IMR-90 (cell line): ENCODE measurements around the gene TMEM141. TPM values are rescaled to one million over a fixed set of nuclear protein-coding genes. Genes with fewer than 3 reads are reported as not detected.

Source experiments
- ATAC-seq: fragments of 200-7000 bp; cut with Tn5 transposase; 2 replicates; pipeline ENCODE4 v1.9.1; 2020; ENCODE audit warnings: low read depth, mild to moderate bottlenecking, moderate library complexity
- BruUV-seq: library from RNA; stranded (reverse); fragments of 400-500 nt; replicated peaks from 2 replicates; lab custom pipeline; 2021; lab: Mats Ljungman, UMichigan
- CTCF ChIA-PET: fragments of 300-600 bp; formaldehyde crosslinking; extraction: SDS; loops from one replicate; lab custom pipeline; 2021; ENCODE audit warnings: antibody characterized with exemption; lab: Yijun Ruan, JAX
- POLR2A ChIA-PET: fragments of 300-600 bp; sonication (Branson Sonifier 250); formaldehyde crosslinking; loops from one replicate; lab custom pipeline; 2022; ENCODE audit warnings: antibody characterized with exemption; ENCODE audit not compliant: unreplicated experiment; lab: Charles Lee
- DNase-seq: peaks from one replicate; pipeline ENCODE4 v3.0.0; 2013
- H2AFZ ChIP-seq: replicated peaks from 2 replicates; pipeline ENCODE3; 2013; ENCODE audit warnings: low read length, mild to moderate bottlenecking; ENCODE audit not compliant: poor library complexity
- H2AK5ac ChIP-seq: 2 replicates; pipeline ENCODE4 v1.6.1; 2013; ENCODE audit warnings: low read depth, low read length, inconsistent platforms
- H2AK9ac ChIP-seq: replicated peaks from 2 replicates; pipeline ENCODE3; 2013; ENCODE audit warnings: mild to moderate bottlenecking, low read depth, low read length, moderate library complexity; ENCODE audit not compliant: poor library complexity
- H2BK120ac ChIP-seq: 2 replicates; pipeline ENCODE4 v1.6.1; 2013; ENCODE audit warnings: low read depth, low read length, inconsistent platforms
- H2BK15ac ChIP-seq: 3 replicates; pipeline ENCODE4 v1.6.1; 2013; ENCODE audit warnings: low read depth, low read length, inconsistent platforms
- H2BK20ac ChIP-seq: 2 replicates; pipeline ENCODE4 v1.6.1; 2013; ENCODE audit warnings: low read depth, mild to moderate bottlenecking, inconsistent platforms, low read length, moderate library complexity
- H2BK5ac ChIP-seq: 2 replicates; pipeline ENCODE4 v1.6.1; 2013; ENCODE audit warnings: mild to moderate bottlenecking, low read depth, low read length, inconsistent platforms; ENCODE audit not compliant: poor library complexity, severe bottlenecking
- H3K14ac ChIP-seq: replicated peaks from 2 replicates; pipeline ENCODE4 v1.6.1; 2013; ENCODE audit warnings: low read depth, low read length, inconsistent platforms
- H3K18ac ChIP-seq: 2 replicates; pipeline ENCODE4 v1.6.1; 2013; ENCODE audit warnings: low read depth, low read length, control low read depth
- H3K23ac ChIP-seq: 2 replicates; pipeline ENCODE4 v1.6.1; 2013; ENCODE audit warnings: low read depth, low read length, inconsistent platforms
- H3K27ac ChIP-seq: 2 replicates; pipeline ENCODE4 v1.5.1; 2013; ENCODE audit warnings: mild to moderate bottlenecking, control low read depth, low read length; ENCODE audit not compliant: insufficient read depth
- H3K27me3 ChIP-seq: 2 replicates; pipeline ENCODE4 v1.6.1; 2013; ENCODE audit warnings: low read length; ENCODE audit not compliant: control insufficient read depth, insufficient read depth
- H3K36me3 ChIP-seq: 2 replicates; pipeline ENCODE4 v1.6.1; 2013; ENCODE audit warnings: low read length, mixed read lengths; ENCODE audit not compliant: control insufficient read depth, insufficient read depth
- H3K4ac ChIP-seq: 2 replicates; pipeline ENCODE4 v1.6.1; 2013; ENCODE audit warnings: low read depth, low read length, inconsistent platforms
- H3K4me1 ChIP-seq: 2 replicates; pipeline ENCODE4 v1.6.1; 2013; ENCODE audit warnings: low read length, mixed read lengths; ENCODE audit not compliant: control insufficient read depth, insufficient read depth
- H3K4me2 ChIP-seq: 2 replicates; pipeline ENCODE4 v1.6.1; 2013; ENCODE audit warnings: low read depth, mild to moderate bottlenecking, control low read depth, low read length, moderate library complexity
- H3K4me3 ChIP-seq: 2 replicates; pipeline ENCODE4 v1.5.1; 2013; ENCODE audit warnings: low read depth, mild to moderate bottlenecking, control low read depth, low read length, moderate library complexity; ENCODE audit not compliant: insufficient read depth
- H3K56ac ChIP-seq: 2 replicates; pipeline ENCODE4 v1.6.1; 2013; ENCODE audit warnings: low read length, inconsistent platforms; ENCODE audit not compliant: insufficient read depth; ENCODE audit errors: extremely low read depth
- H3K79me1 ChIP-seq, 2 experiments: 2 replicates each; pipeline ENCODE4 v1.6.1; 2013; ENCODE audit warnings: low read length in 2 of 2, inconsistent platforms in 1 of 2, low read depth in 1 of 2
- H3K9ac ChIP-seq: 2 replicates; pipeline ENCODE4 v1.6.1; 2013; ENCODE audit warnings: low read depth, low read length, control low read depth
- H3K9me1 ChIP-seq: 2 replicates; pipeline ENCODE4 v1.6.1; 2013; ENCODE audit warnings: low read length, inconsistent platforms; ENCODE audit not compliant: insufficient read depth
- H3K9me3 ChIP-seq: 2 replicates; pipeline ENCODE4 v1.6.1; 2013; ENCODE audit warnings: low read length; ENCODE audit not compliant: control insufficient read depth, insufficient read depth
- H4K20me1 ChIP-seq: 2 replicates; pipeline ENCODE4 v1.6.1; 2013; ENCODE audit warnings: low read length, inconsistent platforms; ENCODE audit not compliant: insufficient read depth
- H4K5ac ChIP-seq: 2 replicates; pipeline ENCODE4 v1.6.1; 2013; ENCODE audit warnings: mild to moderate bottlenecking, low read depth, low read length, control low read depth
- H4K8ac ChIP-seq, 2 experiments: 2 replicates each; pipeline ENCODE4 v1.6.1; 2013; ENCODE audit warnings: low read depth in 2 of 2, low read length in 2 of 2, control low read depth in 1 of 2, inconsistent platforms in 1 of 2
- H4K91ac ChIP-seq: 2 replicates; pipeline ENCODE4 v1.6.1; 2013; ENCODE audit warnings: low read depth, low read length, inconsistent platforms; ENCODE audit not compliant: insufficient read depth
- BHLHE40 ChIP-seq: fragments of 150-350 bp; IDR thresholded peaks from 2 replicates; pipeline ENCODE4 v1.6.1; 2016; ENCODE audit warnings: mild to moderate bottlenecking, low read depth, low read length
- CEBPB ChIP-seq: IDR thresholded peaks from 2 replicates; pipeline ENCODE4 v1.6.1; 2012; ENCODE audit warnings: low read depth, low read length, improper control_type of control experiment
- CHD1 ChIP-seq: IDR thresholded peaks from 2 replicates; pipeline ENCODE4 v1.6.1; 2012; ENCODE audit warnings: low read depth, low read length, improper control_type of control experiment
- FOS ChIP-seq: fragments of 150-350 bp; IDR thresholded peaks from 2 replicates; pipeline ENCODE4 v1.6.1; 2016; ENCODE audit warnings: low read depth, low read length
- MAFK ChIP-seq: IDR thresholded peaks from 2 replicates; pipeline ENCODE4 v1.6.1; 2012; ENCODE audit warnings: low read depth, low read length, improper control_type of control experiment
- MAZ ChIP-seq: IDR thresholded peaks from 2 replicates; pipeline ENCODE4 v1.6.1; 2012; ENCODE audit warnings: low read depth, mild to moderate bottlenecking, low read length, improper control_type of control experiment, moderate library complexity, borderline replicate concordance
- MXI1 ChIP-seq: IDR thresholded peaks from 2 replicates; pipeline ENCODE4 v1.6.1; 2012; ENCODE audit warnings: low read depth, mild to moderate bottlenecking, low read length, moderate library complexity, borderline replicate concordance
- NFE2L2 ChIP-seq: fragments of 150-350 bp; IDR thresholded peaks from 2 replicates; pipeline ENCODE4 v1.6.1; 2016; ENCODE audit warnings: low read depth, mild to moderate bottlenecking, low read length
- POLR2A ChIP-seq: IDR thresholded peaks from 2 replicates; pipeline ENCODE4 v1.6.1; 2012; ENCODE audit warnings: mild to moderate bottlenecking, low read depth, low read length
- RAD21 ChIP-seq: IDR thresholded peaks from 2 replicates; pipeline ENCODE4 v1.6.1; 2012; ENCODE audit warnings: low read length, improper control_type of control experiment
- RCOR1 ChIP-seq: IDR thresholded peaks from 2 replicates; pipeline ENCODE4 v1.6.1; 2012; ENCODE audit warnings: mild to moderate bottlenecking, low read length, improper control_type of control experiment; ENCODE audit not compliant: insufficient replicate concordance
- RFX5 ChIP-seq: IDR thresholded peaks from 2 replicates; pipeline ENCODE4 v1.8.0; 2012; ENCODE audit warnings: low read depth, mild to moderate bottlenecking, low read length, moderate library complexity
- SMC3 ChIP-seq: fragments of 150-350 bp; IDR thresholded peaks from 2 replicates; pipeline ENCODE4 v1.6.1; 2016; ENCODE audit warnings: low read depth, mild to moderate bottlenecking, antibody characterized with exemption, low read length, moderate library complexity
- USF2 ChIP-seq: fragments of 150-350 bp; IDR thresholded peaks from 2 replicates; pipeline ENCODE4 v1.6.1; 2017; ENCODE audit warnings: mild to moderate bottlenecking, antibody characterized with exemption, low read length, low read depth
- WGBS, 2 experiments: methylation state at CpG; one replicate each; pipeline versions ENCODE4 v1.1.5 to v1.1.7; 2013; ENCODE audit warnings: missing lambda C conversion rate in 2 of 2; ENCODE audit not compliant: insufficient read length in 1 of 2; ENCODE audit errors: extremely low coverage in 2 of 2; 5-methylcytosine and 5-hydroxymethylcytosine counted together
- dilution Hi-C: fragments of 300-500 bp; cut with HindIII; formaldehyde crosslinking; loops from one replicate; pipeline ENCODE4 v1.14.3; 2018; ENCODE audit warnings: low sequenced_read_pairs; ENCODE audit not compliant: unreplicated experiment
- in situ Hi-C: fragments of 300-500 bp; cut with MboI; formaldehyde crosslinking; loops from 3 replicates; pipeline ENCODE4 v1.14.3; 2019; ENCODE audit warnings: low sequenced_read_pairs, inconsistent platforms, mixed read lengths
- intact Hi-C: fragments of 100-400 bp; cut with micrococcal nuclease; formaldehyde crosslinking; loops from 2 replicates; pipeline ENCODE4 v1.10.0; 2022
- polyA plus RNA-seq, 3 experiments: library from polyadenylated mRNA; depleted of rRNA; stranded (reverse); fragments of >200 nt; gene quantifications; 2 replicates each; pipeline ENCODE4 v1.2.3, GENCODE V29; 2012; ENCODE audit warnings: low replicate concordance in 1 of 3
- total RNA-seq: library from RNA; depleted of rRNA; stranded (reverse); fragments of >200 nt; gene quantifications from 2 replicates; pipeline ENCODE4 v1.2.3, GENCODE V29; 2012
- TF ChIP-seq, protein P1 (sequence below): fragments of 150-350 bp; IDR thresholded peaks from 2 replicates; pipeline ENCODE4 v1.6.1; 2016; ENCODE audit warnings: low read depth, mild to moderate bottlenecking, low read length, moderate library complexity, borderline replicate concordance
- TF ChIP-seq, protein P2 (sequence below): conservative IDR thresholded peaks from 2 replicates; pipeline ENCODE4 v1.5.1; 2012; ENCODE audit warnings: mild to moderate bottlenecking, low read depth, low read length, improper control_type of control experiment

Gene TMEM141
- total and polyA plus RNA-seq, 2 of the 4 experiments (the other 2 are of a cell fraction), result 39.1 to 77.8 TPM

DNA sequence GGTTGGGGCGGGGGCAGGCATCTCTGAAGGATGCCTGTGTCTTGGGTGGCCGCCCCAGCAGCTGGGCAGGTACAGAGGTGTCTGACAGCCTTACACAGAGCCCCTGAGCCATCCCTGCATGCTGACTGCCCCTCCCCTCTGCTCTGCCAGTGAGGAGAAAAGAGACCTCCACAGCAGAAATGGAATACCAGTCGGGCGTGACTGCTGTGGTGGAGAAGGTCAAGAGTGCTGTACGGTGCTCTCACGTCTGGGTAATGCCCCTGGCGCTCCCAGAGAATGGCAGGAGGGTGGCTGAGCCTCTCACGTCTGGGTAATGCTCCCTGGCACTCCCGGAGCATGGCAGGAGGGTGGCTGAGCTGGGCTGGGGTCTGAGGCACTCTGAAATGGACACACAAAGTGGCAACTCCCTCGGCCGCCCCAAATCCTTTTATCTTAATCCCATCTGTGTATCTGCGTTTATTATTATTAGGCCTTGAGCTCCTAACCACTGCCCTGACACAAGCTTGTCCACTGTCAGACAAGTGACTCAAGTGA is 14.1 kb downstream of the TMEM141 start:
- DNase-seq, result no peak

More for the DNA sequence above, 14.1 kb downstream of the TMEM141 start:
- Histone ChIP-seq H3K9me3 (no peaks in the 10 kb centered on the region), H2BK5ac (no peak overlapping the region), H3K79me1 (peaks cover 20 to 27% of the 10 kb centered on the region in 2 experiments), H4K20me1 (peaks cover 13% of the 10 kb centered on the region; the same call in 1 of the 2 replicates), H2AK9ac (no peak overlapping the region), H2BK20ac (no peak overlapping the region), H2BK120ac (no peak overlapping the region), H3K9ac (no peak overlapping the region), H3K36me3 (peaks cover 2% of the 10 kb centered on the region), H3K4me3 (no peak overlapping the region), H3K23ac (no peak overlapping the region), H3K9me1 (no peaks in the 10 kb centered on the region), H2AFZ (no peak overlapping the region), H2BK15ac (no peak overlapping the region), H3K14ac (no peak overlapping the region), H3K27ac (no peak overlapping the region), H4K5ac (no peak overlapping the region), H2AK5ac (no peak overlapping the region), H4K8ac (no peak overlapping the region), H3K56ac (no peak overlapping the region), H3K4me1 (peaks cover 16% of the 10 kb centered on the region), H3K18ac (no peak overlapping the region), H3K4me2 (no peak overlapping the region), H3K4ac (no peak overlapping the region), H3K27me3 (peaks cover 16% of the 10 kb centered on the region), H4K91ac (no peak overlapping the region)
- no TSS peak for BruUV-seq
- 78% methylated on average over 6 of the region's 12 CpGs; no CpG with 5 or more reads in 1 of the 2 experiments for whole genome bisulfite sequencing, 2 experiments
- TF ChIP-seq NFE2L2 (no peak), BHLHE40 (no peak), MXI1 (no peak), MAFK (no peak), RFX5 (no peak), SMC3 (no peak), RAD21 (no peak), RCOR1 (no peak), CEBPB (no peak), MAZ (no peak), CHD1 (no peak), USF2 (no peak), POLR2A (no peak), FOS (no peak)
- TF ChIP-seq, protein P1, sequence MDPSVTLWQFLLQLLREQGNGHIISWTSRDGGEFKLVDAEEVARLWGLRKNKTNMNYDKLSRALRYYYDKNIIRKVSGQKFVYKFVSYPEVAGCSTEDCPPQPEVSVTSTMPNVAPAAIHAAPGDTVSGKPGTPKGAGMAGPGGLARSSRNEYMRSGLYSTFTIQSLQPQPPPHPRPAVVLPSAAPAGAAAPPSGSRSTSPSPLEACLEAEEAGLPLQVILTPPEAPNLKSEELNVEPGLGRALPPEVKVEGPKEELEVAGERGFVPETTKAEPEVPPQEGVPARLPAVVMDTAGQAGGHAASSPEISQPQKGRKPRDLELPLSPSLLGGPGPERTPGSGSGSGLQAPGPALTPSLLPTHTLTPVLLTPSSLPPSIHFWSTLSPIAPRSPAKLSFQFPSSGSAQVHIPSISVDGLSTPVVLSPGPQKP, result no peak
- TF ChIP-seq, protein P2, sequence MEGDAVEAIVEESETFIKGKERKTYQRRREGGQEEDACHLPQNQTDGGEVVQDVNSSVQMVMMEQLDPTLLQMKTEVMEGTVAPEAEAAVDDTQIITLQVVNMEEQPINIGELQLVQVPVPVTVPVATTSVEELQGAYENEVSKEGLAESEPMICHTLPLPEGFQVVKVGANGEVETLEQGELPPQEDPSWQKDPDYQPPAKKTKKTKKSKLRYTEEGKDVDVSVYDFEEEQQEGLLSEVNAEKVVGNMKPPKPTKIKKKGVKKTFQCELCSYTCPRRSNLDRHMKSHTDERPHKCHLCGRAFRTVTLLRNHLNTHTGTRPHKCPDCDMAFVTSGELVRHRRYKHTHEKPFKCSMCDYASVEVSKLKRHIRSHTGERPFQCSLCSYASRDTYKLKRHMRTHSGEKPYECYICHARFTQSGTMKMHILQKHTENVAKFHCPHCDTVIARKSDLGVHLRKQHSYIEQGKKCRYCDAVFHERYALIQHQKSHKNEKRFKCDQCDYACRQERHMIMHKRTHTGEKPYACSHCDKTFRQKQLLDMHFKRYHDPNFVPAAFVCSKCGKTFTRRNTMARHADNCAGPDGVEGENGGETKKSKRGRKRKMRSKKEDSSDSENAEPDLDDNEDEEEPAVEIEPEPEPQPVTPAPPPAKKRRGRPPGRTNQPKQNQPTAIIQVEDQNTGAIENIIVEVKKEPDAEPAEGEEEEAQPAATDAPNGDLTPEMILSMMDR, result no peak
- CTCF ChIA-PET, result no interaction called here
- in situ Hi-C loops (no loop called here), intact Hi-C loops (no loop called here), dilution Hi-C loops (no loop called here)
- no peak for ATAC-seq
- POLR2A ChIA-PET, result no interaction called here
